Measurements from ENCODE around the gene HCFC1. TPM values are rescaled to one million over a fixed set of nuclear protein-coding genes. Genes with fewer than 3 reads are reported as not detected.

HCFC1 gene
- total and polyA plus RNA-seq, 2 experiments from 2014 or later: 12.6 to 26.4 TPM

DNA sequence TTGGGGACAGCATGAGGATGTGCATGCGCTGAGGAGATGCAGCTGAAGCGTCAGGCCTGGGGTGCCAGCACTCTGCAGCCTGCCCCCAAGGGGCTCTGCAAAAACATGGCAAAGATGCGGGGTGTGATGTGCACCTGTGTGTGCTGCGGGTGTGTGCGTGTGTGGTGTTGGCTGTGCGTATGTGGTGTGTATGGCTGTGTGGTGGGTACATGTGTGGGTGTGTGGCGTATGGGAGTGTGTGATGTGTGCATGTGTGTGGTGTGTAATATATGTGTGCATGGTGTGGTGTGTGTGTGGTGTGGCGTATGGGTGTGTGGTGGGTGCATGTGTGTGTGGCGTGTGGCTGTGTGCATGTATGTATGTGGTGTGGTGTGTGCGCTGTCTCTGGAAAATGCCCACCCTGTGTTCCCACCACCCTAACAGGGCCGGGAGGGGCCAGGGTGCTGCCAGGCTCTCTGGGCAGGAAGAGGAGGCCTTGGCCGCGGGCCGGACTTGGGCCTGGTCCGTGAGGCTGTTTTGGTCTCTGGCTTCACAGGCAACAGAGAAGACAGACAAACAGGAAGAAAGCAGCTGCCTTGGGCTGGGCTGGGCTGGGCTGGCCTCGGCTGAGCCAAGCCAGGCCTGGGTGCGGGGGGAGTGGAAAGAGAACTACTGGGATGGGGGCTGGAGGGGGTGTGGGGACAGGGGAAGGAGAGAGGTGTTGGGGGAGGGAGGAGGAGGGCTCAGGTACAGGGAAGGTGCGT lies 68.2 kb downstream of the HCFC1 start:
- Histone ChIP-seq H3K36me3 (ENCODE audit: low read depth) (no peaks in the 10 kb centered on the region), H3K4me1 (ENCODE audit: insufficient read depth) (0 out of 2 replicates have a peak, but pooled peaks cover 3% of the 10 kb centered on the region), H2AFZ (no peak overlapping the region), H3K27ac (no peak overlapping the region), H3K9me2 (ENCODE audit: insufficient read depth) (no peaks in the 10 kb centered on the region), H3K9me3 (ENCODE audit: low read depth) (no peaks in the 10 kb centered on the region), H4K20me1 (ENCODE audit: insufficient read depth) (no peaks in the 10 kb centered on the region), H3K79me2 (ENCODE audit: insufficient read depth) (no peaks in the 10 kb centered on the region), H3F3A (ENCODE audit: insufficient read depth) (no peaks in the 10 kb centered on the region), H3K4me3 (no peak overlapping the region), H3K4me2 (ENCODE audit: unreplicated experiment) (no peak overlapping the region), H3K9ac (no peak overlapping the region), H3K27me3 (replicated peaks; ENCODE audit: insufficient read depth) (no peaks in the 10 kb centered on the region)
- no peak for DNase-seq
- in situ Hi-C loops (cut with MboI): no loop called here
- WGBS, 2 experiments (ENCODE audit: low coverage in 1 of 2, low lambda C conversion rate in 2 of 2, missing lambda C conversion rate in 2 of 2): 48 to 71% methylated on average over 11 to 18 of the region's 18 CpGs
- TF ChIP-seq EZH2 (IDR thresholded peaks at IDR 0.05; ENCODE audit: insufficient read depth, poor library complexity, severe bottlenecking): no peak
- TF ChIP-seq EZH2phosphoT487 (IDR thresholded peaks at IDR 0.05; ENCODE audit: insufficient read depth, low read depth): no peak

GRCh38 chrX:153902385-153902784 lies 69.2 kb downstream of the HCFC1 start:
- no peaks in the 10 kb centered on the region for H3K36me3 ChIP-seq (ENCODE audit: low read depth)
- no peak overlapping the region for H3K4me2 ChIP-seq (ENCODE audit: unreplicated experiment)
- H3K9me3 ChIP-seq (ENCODE audit: low read depth): no peaks in the 10 kb centered on the region
- no peak overlapping the region for H3K27ac ChIP-seq
- 87 to 98% methylated on average over 8 to 10 of the region's 10 CpGs for WGBS, 2 experiments (ENCODE audit: low coverage in 1 of 2, low lambda C conversion rate in 2 of 2, missing lambda C conversion rate in 2 of 2)
- no peaks in the 10 kb centered on the region for H3K9me2 ChIP-seq (ENCODE audit: insufficient read depth)
- 0 out of 2 replicates have a peak, but pooled peaks cover 3% of the 10 kb centered on the region for H3K4me1 ChIP-seq (ENCODE audit: insufficient read depth)
- H3K27me3 ChIP-seq (replicated peaks; ENCODE audit: insufficient read depth): no peaks in the 10 kb centered on the region
- H3K9ac ChIP-seq: no peak overlapping the region
- no peak overlapping the region for H3K4me3 ChIP-seq
- in situ Hi-C loops (cut with MboI): no loop called here
- H2AFZ ChIP-seq: no peak overlapping the region
- H3F3A ChIP-seq (ENCODE audit: insufficient read depth): no peaks in the 10 kb centered on the region
- TF ChIP-seq EZH2phosphoT487 (IDR thresholded peaks at IDR 0.05; ENCODE audit: insufficient read depth, low read depth) (no peak), EZH2 (IDR thresholded peaks at IDR 0.05; ENCODE audit: insufficient read depth, poor library complexity, severe bottlenecking) (no peak)
- no peak for DNase-seq
- no peaks in the 10 kb centered on the region for H3K79me2 ChIP-seq (ENCODE audit: insufficient read depth)
- no peaks in the 10 kb centered on the region for H4K20me1 ChIP-seq (ENCODE audit: insufficient read depth)

DNA sequence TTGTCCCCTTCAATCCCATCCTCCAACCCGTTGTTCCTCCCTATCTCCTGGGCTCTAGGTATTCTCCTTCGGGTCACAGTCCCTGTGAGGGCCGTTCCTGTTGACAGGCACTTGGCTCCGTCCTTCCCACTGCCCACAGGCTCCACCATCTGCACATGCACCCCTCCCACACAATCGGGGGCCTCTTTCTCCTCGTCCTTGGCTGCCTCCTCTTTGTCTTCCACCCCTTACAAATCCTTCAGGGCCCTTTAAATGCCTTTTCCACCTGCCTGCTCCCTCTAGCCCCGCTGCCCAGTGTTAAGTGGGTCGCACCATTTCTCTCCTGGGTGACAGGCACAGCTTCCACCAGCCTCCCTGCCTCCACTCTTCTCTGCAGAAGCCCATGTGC lies 69.9 kb downstream of the HCFC1 start:
- H3K27ac ChIP-seq: no peak overlapping the region
- no peak for DNase-seq

GRCh38 chrX:153900831-153901752 lies 70.5 kb downstream of the HCFC1 start:
- Histone ChIP-seq H3K36me3 (ENCODE audit: low read depth) (no peaks in the 10 kb centered on the region), H3K9me2 (ENCODE audit: insufficient read depth) (no peaks in the 10 kb centered on the region), H3K4me1 (ENCODE audit: insufficient read depth) (0 out of 2 replicates have a peak, but pooled peaks cover 3% of the 10 kb centered on the region), H3K27ac (no peak overlapping the region), H3K4me2 (ENCODE audit: unreplicated experiment) (peak overlapping the region; percentile 28), H3K27me3 (replicated peaks; ENCODE audit: insufficient read depth) (no peaks in the 10 kb centered on the region), H3K9me3 (ENCODE audit: low read depth) (no peaks in the 10 kb centered on the region), H4K20me1 (ENCODE audit: insufficient read depth) (no peaks in the 10 kb centered on the region), H3K9ac (peak overlapping the region; percentile 25; the same call in 1 of the 2 replicates), H3K79me2 (ENCODE audit: insufficient read depth) (no peaks in the 10 kb centered on the region), H3F3A (ENCODE audit: insufficient read depth) (no peaks in the 10 kb centered on the region), H2AFZ (no peak overlapping the region), H3K4me3 (peak overlapping the region; percentile 40; the same call in 1 of the 2 replicates)
- WGBS, 2 experiments (ENCODE audit: low coverage in 1 of 2, low lambda C conversion rate in 2 of 2, missing lambda C conversion rate in 2 of 2): 15 to 17% methylated on average over 11 to 26 of the region's 26 CpGs
- in situ Hi-C loops (cut with MboI): no loop called here
- peak; percentile 89 for DNase-seq
- TF ChIP-seq EZH2 (IDR thresholded peaks at IDR 0.05; ENCODE audit: insufficient read depth, poor library complexity, severe bottlenecking) (no peak), EZH2phosphoT487 (IDR thresholded peaks at IDR 0.05; ENCODE audit: insufficient read depth, low read depth) (no peak)

More for the DNA sequence above, 69.9 kb downstream of the HCFC1 start:
- Histone ChIP-seq H3K79me2 (ENCODE audit: insufficient read depth) (no peaks in the 10 kb centered on the region), H2AFZ (no peak overlapping the region), H3K27me3 (replicated peaks; ENCODE audit: insufficient read depth) (no peaks in the 10 kb centered on the region), H4K20me1 (ENCODE audit: insufficient read depth) (no peaks in the 10 kb centered on the region), H3K9ac (no peak overlapping the region), H3K9me2 (ENCODE audit: insufficient read depth) (no peaks in the 10 kb centered on the region), H3K9me3 (ENCODE audit: low read depth) (no peaks in the 10 kb centered on the region), H3K4me3 (no peak overlapping the region), H3K4me2 (ENCODE audit: unreplicated experiment) (no peak overlapping the region), H3K4me1 (ENCODE audit: insufficient read depth) (0 out of 2 replicates have a peak, but pooled peaks cover 3% of the 10 kb centered on the region), H3K36me3 (ENCODE audit: low read depth) (no peaks in the 10 kb centered on the region), H3F3A (ENCODE audit: insufficient read depth) (no peaks in the 10 kb centered on the region)
- TF ChIP-seq EZH2 (IDR thresholded peaks at IDR 0.05; ENCODE audit: insufficient read depth, poor library complexity, severe bottlenecking) (no peak), EZH2phosphoT487 (IDR thresholded peaks at IDR 0.05; ENCODE audit: insufficient read depth, low read depth) (no peak)
- WGBS, 2 experiments (ENCODE audit: low coverage in 1 of 2, low lambda C conversion rate in 2 of 2, missing lambda C conversion rate in 2 of 2): 84 to 98% methylated on average over 6 to 8 of the region's 8 CpGs
- in situ Hi-C loops (cut with MboI): no loop called here
